ENCODE measurements around the gene FAM133A. TPM values are rescaled to one million over a fixed set of nuclear protein-coding genes. Genes with fewer than 3 reads are reported as not detected.

FAM133A gene
- not detected in 2 replicates for total RNA-seq (2022)
- not detected for Bru-seq, nascent RNA
- BruChase-seq, experiment 1, labeled RNA remaining after a 6-hour chase, result not detected
- not detected for BruChase-seq, experiment 2, labeled RNA remaining after a 2-hour chase
- long read RNA-seq, result 0 reads

DNA sequence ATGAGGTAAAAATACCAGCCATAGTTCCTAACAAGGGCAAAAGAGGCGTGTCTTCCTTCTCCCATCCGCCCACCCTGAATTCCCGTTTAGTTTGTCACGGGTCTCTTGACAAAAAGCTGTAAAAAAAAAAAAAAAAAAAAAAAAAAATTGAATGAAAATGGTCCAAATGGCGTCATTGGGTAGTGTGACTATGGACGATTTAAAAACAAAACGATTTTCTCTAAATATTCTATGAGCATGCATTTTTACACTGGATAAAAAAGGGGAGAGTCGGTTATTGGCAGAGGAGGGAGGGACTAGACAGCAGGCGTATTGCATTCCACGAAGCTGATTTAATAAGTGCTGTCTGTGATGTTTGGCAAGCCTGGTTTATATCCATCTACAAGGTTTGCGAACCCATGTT lies at the start of gene FAM133A:
Gene FAM133A (plus strand): TSS at position 338 of the 403 bp plus-strand sequence. CDS start 35,214 bp downstream, outside the sequence.
- Mint-ChIP-seq H3K4me3 (ENCODE audit: low read depth, unreplicated experiment) (no peak within 1 kb of the TSS), H3K27ac (ENCODE audit: unreplicated experiment) (no peak within 1 kb of the TSS), H3K27me3 (ENCODE audit: unreplicated experiment) (no peaks in the 10 kb centered on the region), H3K4me1 (ENCODE audit: low read depth, unreplicated experiment) (no peaks in the 10 kb centered on the region), H3K36me3 (ENCODE audit: insufficient read depth, unreplicated experiment) (no peaks in the 10 kb centered on the region), H3K9me3 (ENCODE audit: low read depth, unreplicated experiment) (peaks cover 2% of the 10 kb centered on the region)
- CTCF ChIA-PET, result no interaction called here
- TF ChIP-seq, protein P1, sequence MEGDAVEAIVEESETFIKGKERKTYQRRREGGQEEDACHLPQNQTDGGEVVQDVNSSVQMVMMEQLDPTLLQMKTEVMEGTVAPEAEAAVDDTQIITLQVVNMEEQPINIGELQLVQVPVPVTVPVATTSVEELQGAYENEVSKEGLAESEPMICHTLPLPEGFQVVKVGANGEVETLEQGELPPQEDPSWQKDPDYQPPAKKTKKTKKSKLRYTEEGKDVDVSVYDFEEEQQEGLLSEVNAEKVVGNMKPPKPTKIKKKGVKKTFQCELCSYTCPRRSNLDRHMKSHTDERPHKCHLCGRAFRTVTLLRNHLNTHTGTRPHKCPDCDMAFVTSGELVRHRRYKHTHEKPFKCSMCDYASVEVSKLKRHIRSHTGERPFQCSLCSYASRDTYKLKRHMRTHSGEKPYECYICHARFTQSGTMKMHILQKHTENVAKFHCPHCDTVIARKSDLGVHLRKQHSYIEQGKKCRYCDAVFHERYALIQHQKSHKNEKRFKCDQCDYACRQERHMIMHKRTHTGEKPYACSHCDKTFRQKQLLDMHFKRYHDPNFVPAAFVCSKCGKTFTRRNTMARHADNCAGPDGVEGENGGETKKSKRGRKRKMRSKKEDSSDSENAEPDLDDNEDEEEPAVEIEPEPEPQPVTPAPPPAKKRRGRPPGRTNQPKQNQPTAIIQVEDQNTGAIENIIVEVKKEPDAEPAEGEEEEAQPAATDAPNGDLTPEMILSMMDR (IDR thresholded peaks at IDR 0.05; ENCODE audit: unreplicated experiment), result no peak
- DNase-seq, result no peak
- no TSS peak for BruUV-seq (replicated peaks)
- intact Hi-C loops (cut with micrococcal nuclease; ENCODE audit: unreplicated experiment), result no loop called here

DNA sequence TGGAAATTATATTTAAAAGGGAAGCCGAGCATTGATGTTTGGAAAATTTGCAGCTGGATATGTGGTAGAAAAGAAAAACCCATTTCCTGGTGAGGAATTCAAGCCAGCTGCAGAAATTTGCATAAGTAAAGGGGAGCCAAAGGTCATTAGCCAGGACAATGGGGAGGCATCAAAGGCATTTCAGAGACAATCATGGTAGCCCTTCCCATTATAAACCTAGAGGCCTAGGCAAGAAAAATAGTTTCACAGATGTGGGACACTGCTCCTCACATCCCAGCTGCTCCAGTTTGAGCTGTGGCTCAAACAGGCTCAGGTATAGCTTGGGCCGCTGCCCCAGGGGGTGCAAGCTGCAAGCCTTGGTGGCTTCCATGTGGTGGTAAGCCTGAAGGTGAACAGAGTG lies 36.4 kb upstream of the FAM133A start:
- TF ChIP-seq, protein P1 (IDR thresholded peaks at IDR 0.05; ENCODE audit: unreplicated experiment), result no peak
- Mint-ChIP-seq H3K36me3 (ENCODE audit: insufficient read depth, unreplicated experiment) (no peaks in the 10 kb centered on the region), H3K27me3 (ENCODE audit: unreplicated experiment) (no peaks in the 10 kb centered on the region), H3K27ac (ENCODE audit: unreplicated experiment) (no peak overlapping the region), H3K9me3 (ENCODE audit: low read depth, unreplicated experiment) (peaks cover 3% of the 10 kb centered on the region), H3K4me3 (ENCODE audit: low read depth, unreplicated experiment) (no peak overlapping the region), H3K4me1 (ENCODE audit: low read depth, unreplicated experiment) (no peaks in the 10 kb centered on the region)
- CTCF ChIA-PET, result no interaction called here
- no TSS peak for BruUV-seq (replicated peaks)
- intact Hi-C loops (cut with micrococcal nuclease; ENCODE audit: unreplicated experiment), result no loop called here
- DNase-seq, result no peak

DNA sequence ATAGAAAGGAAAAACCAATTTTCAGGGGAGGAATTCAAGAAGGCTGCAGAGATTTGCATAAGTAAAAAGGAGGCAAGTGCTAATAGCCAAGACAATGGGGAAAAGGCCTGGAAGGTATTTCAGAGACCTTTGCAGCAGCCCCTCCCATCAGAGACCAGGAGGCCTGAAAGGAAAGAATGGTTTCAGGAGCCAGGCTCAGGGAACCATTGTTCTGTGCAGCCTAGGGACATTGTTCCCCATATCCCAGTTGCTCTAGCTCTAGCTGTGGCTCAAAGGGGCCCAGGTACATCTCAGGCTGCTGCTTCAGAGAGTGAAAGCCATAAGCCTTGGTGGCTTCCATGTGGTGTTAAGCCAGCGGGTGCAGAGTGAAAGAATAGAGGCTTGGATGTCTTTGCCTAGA lies 24.6 kb upstream of the FAM133A start:
- intact Hi-C loops (cut with micrococcal nuclease; ENCODE audit: unreplicated experiment), result no loop called here
- Mint-ChIP-seq H3K27ac (ENCODE audit: unreplicated experiment) (no peak overlapping the region), H3K36me3 (ENCODE audit: insufficient read depth, unreplicated experiment) (no peaks in the 10 kb centered on the region), H3K9me3 (ENCODE audit: low read depth, unreplicated experiment) (peaks cover 4% of the 10 kb centered on the region), H3K4me1 (ENCODE audit: low read depth, unreplicated experiment) (no peaks in the 10 kb centered on the region), H3K27me3 (ENCODE audit: unreplicated experiment) (no peaks in the 10 kb centered on the region), H3K4me3 (ENCODE audit: low read depth, unreplicated experiment) (no peak overlapping the region)
- TF ChIP-seq, protein P1 (IDR thresholded peaks at IDR 0.05; ENCODE audit: unreplicated experiment), result no peak
- DNase-seq, result no peak
- BruUV-seq (replicated peaks), result no TSS peak
- CTCF ChIA-PET, result no interaction called here

DNA sequence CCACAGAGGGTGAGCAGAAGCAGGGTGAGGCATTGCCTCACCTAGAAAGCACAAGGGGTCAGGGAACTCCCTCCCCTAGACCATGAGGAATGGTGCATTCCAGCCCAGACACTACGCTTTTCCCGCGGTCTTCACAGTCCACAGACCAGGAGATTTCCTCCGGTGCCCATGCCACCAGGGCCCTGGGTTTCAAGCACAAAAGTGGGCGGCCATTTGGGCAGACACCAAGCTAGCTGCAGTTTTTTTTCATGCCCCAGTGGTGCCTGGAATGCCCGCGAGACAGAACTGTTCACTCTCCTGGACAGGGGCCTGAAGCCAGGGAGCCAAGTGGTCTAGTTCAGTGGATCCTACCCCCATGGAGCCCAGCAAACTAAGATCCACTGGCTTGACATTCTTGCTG lies 13.4 kb upstream of the FAM133A start:
- DNase-seq, result no peak
- intact Hi-C loops (cut with micrococcal nuclease; ENCODE audit: unreplicated experiment), result no loop called here
- no peaks in the 10 kb centered on the region for H3K36me3 Mint-ChIP-seq (ENCODE audit: insufficient read depth, unreplicated experiment)
- no peaks in the 10 kb centered on the region for H3K27me3 Mint-ChIP-seq (ENCODE audit: unreplicated experiment)
- H3K4me3 Mint-ChIP-seq (ENCODE audit: low read depth, unreplicated experiment), result no peak overlapping the region
- CTCF ChIA-PET, result no interaction called here
- H3K9me3 Mint-ChIP-seq (ENCODE audit: low read depth, unreplicated experiment), result peaks cover 9% of the 10 kb centered on the region
- no peaks in the 10 kb centered on the region for H3K4me1 Mint-ChIP-seq (ENCODE audit: low read depth, unreplicated experiment)
- no peak overlapping the region for H3K27ac Mint-ChIP-seq (ENCODE audit: unreplicated experiment)
- BruUV-seq (replicated peaks), result no TSS peak
- TF ChIP-seq, protein P1 (IDR thresholded peaks at IDR 0.05; ENCODE audit: unreplicated experiment), result no peak

All from Calu3 (cell line).